Measurements from ENCODE around the gene SETX.

- TF ChIP-seq GATA2 (IDR thresholded peaks at IDR 0.05; ENCODE audit: low read depth, low read length) = no peak
- TF ChIP-seq GATA3 (IDR thresholded peaks at IDR 0.05; ENCODE audit: low read depth, low read length) = no peak
These were observed 124.2 kb downstream of the SETX start for GRCh38 chr9:132230605-132231004.
